Muscle of leg (tissue), 11 donors: ENCODE results near the gene ARHGEF6. TPM values are rescaled to one million over a fixed set of nuclear protein-coding genes. Genes with fewer than 3 reads are reported as not detected.

Experiments used
- DNase-seq: peaks from one replicate; pipeline ENCODE4 v3.0.0; 2013
- H3K27ac ChIP-seq: one replicate; pipeline ENCODE4 v1.5.1; 2013; ENCODE audit warnings: mild to moderate bottlenecking, low read length, control low read depth
- H3K27me3 ChIP-seq: one replicate; pipeline ENCODE4 v1.6.1; 2013; ENCODE audit warnings: low read length; ENCODE audit not compliant: control insufficient read depth, insufficient read depth
- H3K36me3 ChIP-seq: one replicate; pipeline ENCODE4 v1.6.1; 2013; ENCODE audit warnings: low read length; ENCODE audit not compliant: control insufficient read depth, insufficient read depth
- H3K4me1 ChIP-seq: one replicate; pipeline ENCODE4 v1.6.1; 2013; ENCODE audit warnings: low read length; ENCODE audit not compliant: control insufficient read depth, insufficient read depth
- H3K4me3 ChIP-seq: one replicate; pipeline ENCODE4 v1.5.1; 2013; ENCODE audit warnings: low read length, control low read depth
- H3K9me3 ChIP-seq: replicated peaks from 2 replicates; pipeline ENCODE4 v1.6.1; 2013; ENCODE audit warnings: low read depth, low read length; ENCODE audit not compliant: control insufficient read depth
- WGBS: methylation state at CpG from one replicate; pipeline ENCODE4 v1.1.5; 2013; ENCODE audit warnings: missing lambda C conversion rate; ENCODE audit not compliant: insufficient coverage; 5-methylcytosine and 5-hydroxymethylcytosine counted together
- polyA plus RNA-seq, 8 donors: library from polyadenylated mRNA; unstranded; fragments of 120-200 nt; gene quantifications; one replicate each; pipeline versions ENCODE4 v1.2.1 to v1.2.3, GENCODE V29; 2013; ENCODE audit warnings: inconsistent platforms in 1 of 8, low replicate concordance in 1 of 8; ENCODE audit not compliant: insufficient read length in 8 of 8, insufficient read depth in 1 of 8
- total RNA-seq: library from RNA; stranded (reverse); fragments of 120-200 nt; gene quantifications from one replicate; pipeline ENCODE4 v1.2.4, GENCODE V29; 2013

ARHGEF6 gene
- total and polyA plus RNA-seq, 9 donors, result 29.2 to 43.3 (median 36.3) TPM

DNA sequence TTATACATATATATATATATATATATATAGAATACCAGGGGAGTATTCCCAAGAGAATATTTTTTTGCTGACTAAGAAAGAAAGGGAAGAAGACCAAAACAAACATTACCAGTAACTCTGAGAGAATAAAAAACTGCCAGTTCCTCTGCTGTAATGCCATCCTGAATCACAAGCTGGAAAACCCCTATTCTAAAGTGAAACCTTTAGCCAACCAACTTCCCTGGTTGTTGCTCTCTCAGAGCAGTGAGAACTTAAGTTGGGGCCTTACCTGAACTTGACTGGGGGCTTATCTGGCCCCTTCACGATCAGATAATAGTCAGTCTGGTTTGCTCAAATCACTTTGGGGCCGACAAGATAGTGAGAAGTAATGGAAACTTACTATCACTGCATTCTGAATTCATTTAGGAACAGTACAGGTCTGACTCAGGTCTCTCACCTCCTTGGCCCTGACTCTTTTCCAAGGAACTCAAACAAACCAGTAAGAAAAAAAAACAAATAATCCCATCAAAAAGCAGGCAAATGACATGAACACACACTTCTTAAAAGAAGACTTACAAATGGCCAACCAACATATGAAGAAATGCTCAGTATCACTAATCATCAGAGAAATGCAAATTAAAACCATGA is 70.3 kb downstream of the ARHGEF6 start:
- no peak for DNase-seq
- H3K4me3 ChIP-seq, result no peak overlapping the region
- peaks cover 4% of the 10 kb centered on the region for H3K27me3 ChIP-seq
- H3K27ac ChIP-seq, result no peak overlapping the region
- WGBS, result no CpG with 5 or more reads among the region's 2 CpGs
- peaks cover 7% of the 10 kb centered on the region for H3K36me3 ChIP-seq
- no peaks in the 10 kb centered on the region for H3K4me1 ChIP-seq
- H3K9me3 ChIP-seq, result no peaks in the 10 kb centered on the region

DNA sequence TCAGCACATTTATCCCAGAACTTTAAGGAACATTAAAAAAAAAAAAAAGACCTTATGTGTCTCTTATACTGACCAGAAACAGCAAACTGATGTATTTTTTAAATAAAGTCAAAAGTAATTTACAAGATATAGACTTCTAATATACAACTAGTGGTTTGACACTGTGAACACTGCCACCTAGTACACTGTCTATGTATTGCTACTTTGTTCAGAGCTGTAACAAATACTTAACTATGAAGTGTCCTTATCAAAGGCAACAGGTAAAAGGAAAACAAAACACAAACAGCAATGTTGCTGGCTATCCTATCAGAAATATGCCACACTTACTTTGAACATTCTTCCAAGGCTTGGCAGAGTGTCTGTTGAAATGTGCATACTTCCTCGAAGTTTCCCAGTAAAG is 72.4 kb downstream of the ARHGEF6 start:
- peaks cover 10% of the 10 kb centered on the region for H3K36me3 ChIP-seq
- no peaks in the 10 kb centered on the region for H3K9me3 ChIP-seq
- no peak for DNase-seq
- no peaks in the 10 kb centered on the region for H3K4me1 ChIP-seq
- H3K27ac ChIP-seq, result no peak overlapping the region
- no peak overlapping the region for H3K4me3 ChIP-seq
- whole genome bisulfite sequencing, result no CpG with 5 or more reads among the region's 1 CpG
- peaks cover 4% of the 10 kb centered on the region for H3K27me3 ChIP-seq

- peaks cover 10% of the 10 kb centered on the region for H3K27me3 ChIP-seq
- 42% methylated on average over 1 of the region's 1 CpG for WGBS
- H3K27ac ChIP-seq, result no peak overlapping the region
These were observed 83.6 kb downstream of the ARHGEF6 start for GRCh38 chrX:136697156-136697555.

DNA sequence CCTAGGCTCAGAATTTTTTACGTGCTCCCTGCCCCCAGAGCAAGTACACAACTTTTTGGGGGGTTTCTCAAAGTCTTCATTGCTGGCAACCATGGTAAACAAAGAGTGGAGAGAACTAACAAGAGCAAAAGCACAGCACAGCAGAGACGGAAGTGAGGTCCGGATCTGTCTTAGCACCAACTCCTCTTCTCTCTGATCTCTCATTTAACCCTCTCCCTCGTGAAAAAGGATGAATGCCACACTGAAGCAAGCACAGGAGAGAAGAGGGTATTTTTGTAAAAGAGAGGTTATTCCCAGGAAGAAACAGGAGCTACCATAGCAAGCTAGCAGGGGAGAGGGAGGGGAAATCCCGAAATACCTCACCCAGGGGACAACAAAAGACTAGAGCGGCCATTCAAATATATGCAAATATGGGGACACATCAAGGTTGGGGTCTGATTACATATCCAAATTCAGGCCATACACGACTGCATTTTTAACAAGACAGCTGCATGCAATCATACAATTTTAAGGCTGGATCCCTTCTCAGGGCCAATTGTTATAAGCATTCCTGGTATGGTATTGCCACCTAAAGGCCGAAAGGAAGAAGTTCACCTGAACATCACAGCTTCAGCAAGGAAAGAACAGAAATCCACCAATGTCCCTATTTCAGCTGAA is 86.2 kb downstream of the ARHGEF6 start:
- Histone ChIP-seq H3K4me3 (no peak overlapping the region), H3K27me3 (peaks cover 18% of the 10 kb centered on the region), H3K36me3 (no peaks in the 10 kb centered on the region), H3K9me3 (no peaks in the 10 kb centered on the region), H3K27ac (no peak overlapping the region), H3K4me1 (peaks cover 4% of the 10 kb centered on the region)
- no CpG with 5 or more reads among the region's 8 CpGs for WGBS
- DNase-seq, result peak; percentile 77

More at GRCh38 chrX:136697156-136697555, 83.6 kb downstream of the ARHGEF6 start:
- no peaks in the 10 kb centered on the region for H3K9me3 ChIP-seq
- H3K4me1 ChIP-seq, result peaks cover 4% of the 10 kb centered on the region
- H3K36me3 ChIP-seq, result no peaks in the 10 kb centered on the region
- DNase-seq, result no peak
- H3K4me3 ChIP-seq, result no peak overlapping the region

DNA sequence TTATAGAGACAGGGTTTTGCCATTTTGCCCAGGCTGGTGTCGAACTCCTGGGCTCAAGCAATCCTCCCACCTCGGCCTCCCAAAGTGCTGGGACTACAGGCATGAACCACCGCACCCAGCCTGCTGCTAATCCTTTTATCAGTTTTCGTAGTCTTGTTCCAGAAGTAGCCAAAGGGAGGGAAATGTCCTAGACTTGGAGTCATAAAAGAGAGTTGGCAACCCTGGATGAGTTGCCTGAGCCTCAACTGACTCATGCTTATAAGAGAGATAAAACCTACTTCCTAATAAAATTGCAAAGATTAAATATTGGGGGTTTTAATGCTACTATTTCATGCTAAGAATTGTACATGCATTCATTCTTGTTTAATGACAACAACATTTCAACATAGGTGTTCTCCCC is 88.5 kb downstream of the ARHGEF6 start:
- H3K27ac ChIP-seq, result no peak overlapping the region
- peaks cover 4% of the 10 kb centered on the region for H3K4me1 ChIP-seq
- no peak overlapping the region for H3K4me3 ChIP-seq
- peaks cover 19% of the 10 kb centered on the region for H3K27me3 ChIP-seq
- no CpG with 5 or more reads among the region's 4 CpGs for WGBS
- no peak for DNase-seq
- H3K36me3 ChIP-seq, result no peaks in the 10 kb centered on the region
- no peaks in the 10 kb centered on the region for H3K9me3 ChIP-seq

GRCh38 chrX:136691028-136691809 is 89.5 kb downstream of the ARHGEF6 start:
- DNase-seq, result peak; percentile 10
- Histone ChIP-seq H3K4me1 (peaks cover 4% of the 10 kb centered on the region), H3K27me3 (peaks cover 14% of the 10 kb centered on the region), H3K36me3 (no peaks in the 10 kb centered on the region), H3K9me3 (no peaks in the 10 kb centered on the region), H3K27ac (no peak overlapping the region), H3K4me3 (no peak overlapping the region)
- WGBS, result 20% methylated on average over 1 of the region's 3 CpGs

DNA sequence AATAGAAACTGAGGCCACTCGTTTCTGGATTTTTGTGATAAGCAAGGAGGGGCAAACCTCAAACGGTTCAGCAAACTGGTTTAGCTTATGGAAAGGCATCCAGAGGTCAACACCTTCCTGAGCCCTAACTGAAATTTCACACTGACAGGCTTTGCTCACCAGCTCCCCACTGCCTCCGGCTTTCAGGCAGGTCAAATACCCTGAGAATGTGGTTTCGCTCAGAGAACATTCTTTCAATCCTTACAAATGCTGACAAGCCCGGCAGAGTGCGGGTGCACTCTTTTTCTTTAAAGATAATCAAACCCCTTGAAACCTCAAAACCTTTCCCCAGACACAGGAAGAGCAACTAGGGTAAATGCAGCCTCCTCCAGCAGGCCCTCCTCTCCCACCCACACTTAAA is 91.3 kb downstream of the ARHGEF6 start:
- no peak for DNase-seq
- Histone ChIP-seq H3K27ac (no peak overlapping the region), H3K4me1 (peaks cover 2% of the 10 kb centered on the region), H3K9me3 (no peaks in the 10 kb centered on the region), H3K27me3 (peaks cover 18% of the 10 kb centered on the region), H3K36me3 (peaks cover 4% of the 10 kb centered on the region), H3K4me3 (no peak overlapping the region)
- WGBS, result 65% methylated on average over 4 of the region's 6 CpGs

DNA sequence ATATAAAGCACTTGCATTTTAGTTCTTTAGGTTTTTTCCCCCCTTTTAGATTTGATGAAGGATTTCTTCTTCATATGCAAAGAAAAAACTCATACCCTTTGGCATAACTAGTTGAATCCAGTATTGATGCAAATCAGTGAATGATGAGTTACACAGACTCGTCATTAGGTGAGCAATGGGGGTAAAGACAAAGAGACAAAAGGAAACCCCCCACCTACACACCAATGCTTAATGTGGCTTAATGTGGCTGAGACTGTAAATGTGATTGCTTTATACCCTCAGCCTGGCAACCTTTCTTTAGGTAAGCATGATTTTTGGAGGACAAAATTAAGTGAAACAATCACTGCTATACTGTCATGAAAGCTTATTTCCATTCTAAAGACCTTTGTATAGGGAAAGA is 93.3 kb downstream of the ARHGEF6 start:
- no peak overlapping the region for H3K27ac ChIP-seq
- no peak for DNase-seq
- WGBS, result no CpG with 5 or more reads among the region's 1 CpG
- H3K9me3 ChIP-seq, result no peaks in the 10 kb centered on the region
- H3K36me3 ChIP-seq, result peaks cover 8% of the 10 kb centered on the region
- no peaks in the 10 kb centered on the region for H3K4me1 ChIP-seq
- peaks cover 16% of the 10 kb centered on the region for H3K27me3 ChIP-seq
- H3K4me3 ChIP-seq, result no peak overlapping the region

GRCh38 chrX:136684120-136684519 is 96.6 kb downstream of the ARHGEF6 start:
- no peak overlapping the region for H3K27ac ChIP-seq
- whole genome bisulfite sequencing, result 67% methylated on average over 2 of the region's 5 CpGs
- peaks cover 7% of the 10 kb centered on the region for H3K27me3 ChIP-seq
- DNase-seq, result no peak
- peaks cover 11% of the 10 kb centered on the region for H3K36me3 ChIP-seq
- no peaks in the 10 kb centered on the region for H3K4me1 ChIP-seq
- no peak overlapping the region for H3K4me3 ChIP-seq
- no peaks in the 10 kb centered on the region for H3K9me3 ChIP-seq

DNA sequence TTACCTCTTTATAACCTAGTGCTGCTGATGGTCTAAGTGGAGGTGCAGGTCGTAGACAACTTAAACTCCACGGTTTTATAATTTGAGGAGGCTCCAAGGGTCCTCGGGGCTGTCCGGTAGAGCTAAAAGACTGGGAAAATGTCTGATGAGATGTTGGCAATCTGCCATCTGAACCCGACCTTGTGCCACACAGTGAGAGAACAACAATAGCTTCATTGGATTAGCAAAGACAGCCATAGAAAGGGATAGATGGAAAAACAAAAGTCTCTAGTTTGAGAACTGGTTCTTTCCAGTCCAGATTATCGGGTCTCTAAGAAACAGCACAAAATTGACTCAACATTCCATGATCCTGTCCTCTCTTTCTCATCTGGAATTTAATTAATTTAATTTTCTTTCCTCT is 101.2 kb downstream of the ARHGEF6 start:
- no peak for DNase-seq
- WGBS, result 47% methylated on average over 5 of the region's 6 CpGs
- Histone ChIP-seq H3K27me3 (peaks cover 5% of the 10 kb centered on the region), H3K36me3 (peaks cover 13% of the 10 kb centered on the region), H3K4me3 (no peak overlapping the region), H3K27ac (no peak overlapping the region), H3K9me3 (no peaks in the 10 kb centered on the region), H3K4me1 (no peaks in the 10 kb centered on the region)
